Measurements from ENCODE around the gene GPHA2.

DNA sequence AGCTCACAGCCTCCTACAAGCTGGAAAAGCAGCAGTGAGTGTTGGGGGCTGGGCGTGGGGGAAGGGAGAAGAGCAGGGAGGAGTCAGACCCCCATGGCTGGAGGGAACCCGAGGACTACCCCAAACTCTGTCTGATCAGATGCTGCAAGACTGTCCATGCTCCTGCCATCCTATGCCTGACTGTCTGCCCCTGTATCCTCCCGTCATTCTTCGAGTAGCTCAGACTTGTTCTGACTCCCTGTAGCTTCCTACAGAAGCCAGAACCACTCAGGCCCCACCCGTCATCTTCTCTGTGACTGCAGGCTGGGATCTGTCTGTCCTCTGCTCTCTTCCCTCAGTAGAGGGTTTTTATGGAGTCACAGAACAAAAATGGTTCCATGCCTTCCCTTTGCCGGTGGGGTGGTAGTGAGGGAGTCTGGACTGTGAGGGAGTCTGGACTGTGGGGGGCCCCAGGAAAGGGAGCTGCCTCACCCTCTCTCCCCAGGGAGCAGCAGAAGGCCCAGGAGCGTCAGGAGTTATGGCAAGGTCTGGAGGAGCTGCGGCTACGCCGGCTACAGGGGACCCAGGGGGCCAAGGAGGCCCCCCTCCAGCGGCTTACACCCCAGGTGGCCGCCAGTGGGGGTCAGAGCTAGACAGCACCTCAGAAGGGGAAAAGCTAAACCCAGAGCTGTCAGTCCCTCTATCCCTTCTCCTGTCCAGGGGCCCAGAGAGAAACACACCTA, 2.3 kb downstream of the GPHA2 start:
- TF ChIP-seq POLR2A (IDR thresholded peaks at IDR 0.05) = no peak
- TF ChIP-seq, protein P1, sequence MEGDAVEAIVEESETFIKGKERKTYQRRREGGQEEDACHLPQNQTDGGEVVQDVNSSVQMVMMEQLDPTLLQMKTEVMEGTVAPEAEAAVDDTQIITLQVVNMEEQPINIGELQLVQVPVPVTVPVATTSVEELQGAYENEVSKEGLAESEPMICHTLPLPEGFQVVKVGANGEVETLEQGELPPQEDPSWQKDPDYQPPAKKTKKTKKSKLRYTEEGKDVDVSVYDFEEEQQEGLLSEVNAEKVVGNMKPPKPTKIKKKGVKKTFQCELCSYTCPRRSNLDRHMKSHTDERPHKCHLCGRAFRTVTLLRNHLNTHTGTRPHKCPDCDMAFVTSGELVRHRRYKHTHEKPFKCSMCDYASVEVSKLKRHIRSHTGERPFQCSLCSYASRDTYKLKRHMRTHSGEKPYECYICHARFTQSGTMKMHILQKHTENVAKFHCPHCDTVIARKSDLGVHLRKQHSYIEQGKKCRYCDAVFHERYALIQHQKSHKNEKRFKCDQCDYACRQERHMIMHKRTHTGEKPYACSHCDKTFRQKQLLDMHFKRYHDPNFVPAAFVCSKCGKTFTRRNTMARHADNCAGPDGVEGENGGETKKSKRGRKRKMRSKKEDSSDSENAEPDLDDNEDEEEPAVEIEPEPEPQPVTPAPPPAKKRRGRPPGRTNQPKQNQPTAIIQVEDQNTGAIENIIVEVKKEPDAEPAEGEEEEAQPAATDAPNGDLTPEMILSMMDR (IDR thresholded peaks at IDR 0.05) = no peak

Measured in ovary (tissue), 3 donors.